HepG2 (cell line): Measurements from ENCODE around the gene ERVH48-1. TPM values are rescaled to one million over a fixed set of nuclear protein-coding genes. Genes with fewer than 3 reads are reported as not detected.

Source experiments
- ATAC-seq: fragments of 200-7000 bp; cut with Tn5 transposase; 3 replicates; pipeline ENCODE4 v1.9.1; 2020; ENCODE audit warnings: mild to moderate bottlenecking, moderate library complexity
- BruUV-seq: library from RNA; stranded (reverse); fragments of 400-500 nt; replicated peaks from 2 replicates; lab custom pipeline; 2021; lab: Mats Ljungman, UMichigan
- CTCF ChIA-PET: fragments of 300-600 bp; formaldehyde crosslinking; extraction: SDS; loops from one replicate; lab custom pipeline; 2021; ENCODE audit warnings: low total read pairs, inconsistent platforms, low intra/inter-chr PET ratio; lab: Yijun Ruan, JAX
- POLR2A ChIA-PET: fragments of 350-600 bp; sonication (Branson Sonifier 250); formaldehyde crosslinking; loops from one replicate; lab custom pipeline; 2020; ENCODE audit warnings: antibody characterized with exemption, inconsistent platforms; lab: Yijun Ruan, JAX
- DNase-seq: peaks from one replicate; pipeline ENCODE4 v3.0.0-alpha.2; 2015; ENCODE audit warnings: low spot score
- FAIRE-seq: peaks from 3 replicates; lab custom pipeline; 2011; peaks lifted over from hg19 to GRCh38; lab: Jason Lieb, UNC
- H2AFZ ChIP-seq: one replicate; pipeline ENCODE4 v1.6.1; 2011; ENCODE audit warnings: low read length, inconsistent platforms
- H3K27ac ChIP-seq: fragments of 300-600 bp; 3 replicates; pipeline ENCODE4 v1.8.0; 2011; ENCODE audit warnings: mixed run types, mild to moderate bottlenecking, mixed read lengths, low read length, inconsistent platforms; ENCODE audit not compliant: insufficient read depth; ENCODE audit errors: extremely low read length
- H3K27me3 ChIP-seq, 2 experiments: fragments of 200-600 bp in 1 of 2; 2 replicates in 1 of 2; 3 replicates in 1 of 2; pipeline versions ENCODE4 v1.6.0 to v1.8.0; 2011; ENCODE audit warnings: low read length in 2 of 2, mild to moderate bottlenecking in 2 of 2, moderate library complexity in 2 of 2, inconsistent platforms in 1 of 2; ENCODE audit not compliant: insufficient read depth in 2 of 2, control insufficient read depth in 1 of 2
- H3K36me3 ChIP-seq, 2 experiments: fragments of 200-600 bp in 1 of 2; replicated peaks in 1 of 2; 2 replicates in 1 of 2; 3 replicates in 1 of 2; pipeline versions ENCODE4 v1.5.1 to v1.8.0; 2011; ENCODE audit warnings: low read length in 2 of 2, inconsistent platforms in 1 of 2; ENCODE audit not compliant: insufficient read depth in 2 of 2, control insufficient read depth in 1 of 2
- H3K4me1 ChIP-seq: 2 replicates; pipeline ENCODE4 v1.5.1; 2012; ENCODE audit warnings: low read length, inconsistent platforms; ENCODE audit not compliant: insufficient read depth
- H3K4me2 ChIP-seq: 2 replicates; pipeline ENCODE4 v1.6.0; 2011; ENCODE audit warnings: low read depth, low read length, inconsistent platforms
- H3K4me3 ChIP-seq, 3 experiments: fragments of 200-600 bp in 1 of 3; sonication (generic), shearing (Covaris generic) in 1 of 3; replicated peaks in 1 of 3; 2 replicates each; pipeline ENCODE4 v1.5.1; 2011 to 2016; ENCODE audit warnings: low read length in 3 of 3, inconsistent platforms in 2 of 3, low read depth in 2 of 3, mild to moderate bottlenecking in 2 of 3, control low read depth in 1 of 3, mixed read lengths in 1 of 3; ENCODE audit not compliant: insufficient read depth in 1 of 3
- H3K79me2 ChIP-seq: one replicate; pipeline ENCODE4 v1.6.1; 2011; ENCODE audit warnings: low read length, inconsistent platforms; ENCODE audit not compliant: insufficient read depth
- H3K9ac ChIP-seq: 2 replicates; pipeline ENCODE4 v1.6.0; 2011; ENCODE audit warnings: mild to moderate bottlenecking, low read depth, low read length, inconsistent platforms; ENCODE audit not compliant: insufficient read depth
- H3K9me3 ChIP-seq: 2 replicates; pipeline ENCODE4 v1.5.1; 2012; ENCODE audit warnings: mild to moderate bottlenecking, low read length
- H4K20me1 ChIP-seq: 2 replicates; pipeline ENCODE4 v1.6.0; 2011; ENCODE audit warnings: inconsistent platforms, mild to moderate bottlenecking, low read length, moderate library complexity; ENCODE audit not compliant: insufficient read depth
- ATF7-NPFF ChIP-seq: sonication (generic); formaldehyde crosslinking; IDR thresholded peaks from 2 replicates; pipeline ENCODE4 v1.8.1; 2023; ENCODE audit warnings: mild to moderate bottlenecking, low read depth, missing genetic modification reagents, moderate library complexity
- CREBL2 ChIP-seq: sonication (generic); formaldehyde crosslinking; IDR thresholded peaks from 2 replicates; pipeline ENCODE4 v1.8.1; 2023; ENCODE audit warnings: missing genetic modification reagents, mild to moderate bottlenecking, borderline replicate concordance
- HNRNPL ChIP-seq: fragments of 200-400 bp; formaldehyde crosslinking; IDR thresholded peaks from 2 replicates; pipeline ENCODE4 v1.6.1; 2017; ENCODE audit warnings: mild to moderate bottlenecking, low read depth, low read length
- NR3C1 ChIP-seq: sonication (generic); formaldehyde crosslinking; IDR thresholded peaks from 2 replicates; pipeline ENCODE4 v1.4.0; 2020; ENCODE audit warnings: missing genetic modification reagents
- SP140L ChIP-seq: sonication (generic); formaldehyde crosslinking; IDR thresholded peaks from 2 replicates; pipeline ENCODE4 v1.4.0; 2020; ENCODE audit warnings: missing genetic modification reagents, borderline replicate concordance
- ZNF431 ChIP-seq: sonication (generic); formaldehyde crosslinking; IDR thresholded peaks from 2 replicates; pipeline ENCODE4 v1.9.0; 2022; ENCODE audit warnings: missing genetic modification reagents, low read depth, mild to moderate bottlenecking, borderline replicate concordance
- ZNF7 ChIP-seq: IDR thresholded peaks from 2 replicates; pipeline ENCODE4 v1.6.1; 2016; ENCODE audit warnings: missing biosample characterization, missing genetic modification reagents
- WGBS: methylation state at CpG from one replicate; pipeline ENCODE4 v1.1.6; 2017; ENCODE audit warnings: low lambda C conversion rate; 5-methylcytosine and 5-hydroxymethylcytosine counted together
- in situ Hi-C: cut with HindIII; loops from 2 replicates; pipeline ENCODE4 v1.10.0; 2017; ENCODE audit warnings: low pct_unique_long_range_greater_than_20kb; ENCODE audit not compliant: extremely low pct_ligation_motif_present
- intact Hi-C: fragments of 100-400 bp; cut with micrococcal nuclease; formaldehyde crosslinking; loops from one replicate; pipeline ENCODE4 v1.10.0; 2022; ENCODE audit not compliant: unreplicated experiment
- polyA plus RNA-seq, 8 experiments: library from polyadenylated mRNA; depleted of rRNA in 3 of 8; stranded (reverse) in 7 of 8; unstranded in 1 of 8; fragments of >200 nt; fragmentation: Illumina TruSeq in 4 of 8; extraction: Trizol in 4 of 8; gene quantifications; 2 replicates each; pipeline versions ENCODE4 v1.2.1 to v1.2.3, GENCODE V29; 2011 to 2016; ENCODE audit warnings: low read depth in 4 of 8, missing spikeins in 1 of 8, mixed read lengths in 1 of 8; ENCODE audit not compliant: insufficient read depth in 1 of 8
- total RNA-seq, 5 experiments: library from RNA; depleted of rRNA; stranded (reverse); fragments of >200 nt; fragmentation: Illumina TruSeq; extraction: Trizol; gene quantifications; 2 replicates each; pipeline ENCODE4 v1.2.3, GENCODE V29; 2016; ENCODE audit warnings: low read depth in 1 of 5
- TF ChIP-seq, protein P1 (sequence below): sonication (generic); formaldehyde crosslinking; IDR thresholded peaks from 2 replicates; pipeline ENCODE4 v1.5.0; 2020; ENCODE audit warnings: mild to moderate bottlenecking, missing genetic modification reagents, moderate library complexity

The ERVH48-1 gene
- total and polyA plus RNA-seq, 2 of the 13 experiments (the other 11 are each of a cell fraction or from before 2014, with no cell fraction given): 1.8 TPM; not detected in 1

DNA sequence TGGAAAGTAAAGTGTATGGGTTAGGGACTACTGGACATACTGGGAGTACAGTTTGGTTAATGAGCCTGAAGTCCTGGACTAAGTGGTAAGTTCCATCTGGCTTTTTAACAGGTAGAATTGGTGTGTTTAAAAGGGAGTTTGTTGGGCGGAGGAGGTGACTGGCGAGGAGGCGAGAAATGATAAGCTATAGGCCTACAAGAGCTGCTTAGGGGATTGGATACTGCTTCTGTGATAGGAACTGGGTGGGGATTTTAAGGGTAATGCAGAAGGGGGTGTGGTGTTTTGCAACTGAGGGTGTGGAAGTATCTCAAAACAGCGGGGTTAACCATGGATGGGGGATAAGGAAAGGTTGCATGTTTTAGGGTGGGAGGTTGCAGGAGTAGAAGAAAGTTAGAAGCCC lies 3.5 kb downstream of the ERVH48-1 start:
- BruUV-seq: no TSS peak
- CTCF ChIA-PET: no interaction called here
- no peaks in the 10 kb centered on the region for H3K79me2 ChIP-seq
- no peak overlapping the region for H3K9ac ChIP-seq
- DNase-seq (no peak), FAIRE-seq (no peak), ATAC-seq (no peak)
- H3K4me2 ChIP-seq: no peak overlapping the region
- H3K4me1 ChIP-seq: peaks cover 14% of the 10 kb centered on the region
- in situ Hi-C loops: no loop called here
- WGBS: 57% methylated on average over 4 of the region's 4 CpGs
- no peaks in the 10 kb centered on the region for H3K9me3 ChIP-seq
- no peaks in the 10 kb centered on the region for H3K36me3 ChIP-seq
- no peak overlapping the region for H3K27ac ChIP-seq
- no peaks in the 10 kb centered on the region for H4K20me1 ChIP-seq
- intact Hi-C loops: loop anchor here (5.0 kb wide), 1 partner anchor 50 kb away; the partner anchor contains the start of gene PKNOX1
- peaks cover 0 to 1% of the 10 kb centered on the region in 2 experiments; a peak in 2 of 5 replicates for H3K27me3 ChIP-seq
- no peak for TF ChIP-seq ZNF431 (CRISPR knock-in tag)
- no peak for TF ChIP-seq NR3C1 (CRISPR knock-in tag)
- H2AFZ ChIP-seq: no peak overlapping the region
- H3K4me3 ChIP-seq: no peak overlapping the region
- POLR2A ChIA-PET: interaction anchor here (0.5 kb wide), 1 partner anchor 55 kb away, joined by 3 read pairs; no protein-coding TSS in a partner anchor

DNA sequence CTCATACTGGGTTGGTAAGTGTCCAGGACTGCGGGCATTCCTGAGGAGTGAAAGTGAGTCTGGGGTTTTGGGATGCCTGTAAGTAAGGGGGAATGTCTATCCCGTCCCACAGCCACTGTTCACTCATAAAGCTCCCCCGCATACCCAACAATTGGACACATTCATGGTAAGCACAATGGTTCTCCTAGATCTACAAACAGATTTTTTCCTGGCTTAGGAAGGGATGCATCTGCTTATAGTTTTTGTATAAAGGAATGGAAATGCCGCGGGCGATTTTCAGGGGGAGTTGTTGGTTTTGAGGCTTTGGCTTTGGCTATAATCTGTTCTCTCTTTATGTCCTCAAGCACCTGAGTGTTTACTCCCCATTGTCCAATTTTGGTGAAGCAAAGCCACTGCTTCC lies 7.1 kb downstream of the ERVH48-1 start:
- WGBS: 97% methylated on average over 5 of the region's 6 CpGs
- no peak for FAIRE-seq
- Histone ChIP-seq H3K79me2 (no peaks in the 10 kb centered on the region), H3K27ac (no peak overlapping the region), H4K20me1 (no peaks in the 10 kb centered on the region), H3K27me3 (peaks cover 0 to 1% of the 10 kb centered on the region in 2 experiments; a peak in 2 of 5 replicates), H3K4me3 (no peak overlapping the region), H3K36me3 (no peaks in the 10 kb centered on the region), H3K4me1 (peaks cover under 1% of the 10 kb centered on the region; the same call in 1 of the 2 replicates)
- no TSS peak for BruUV-seq
- POLR2A ChIA-PET: no interaction called here
- CTCF ChIA-PET: no interaction called here
- in situ Hi-C loops: no loop called here
- TF ChIP-seq SP140L (CRISPR knock-in tag): no peak
- TF ChIP-seq, protein P1, sequence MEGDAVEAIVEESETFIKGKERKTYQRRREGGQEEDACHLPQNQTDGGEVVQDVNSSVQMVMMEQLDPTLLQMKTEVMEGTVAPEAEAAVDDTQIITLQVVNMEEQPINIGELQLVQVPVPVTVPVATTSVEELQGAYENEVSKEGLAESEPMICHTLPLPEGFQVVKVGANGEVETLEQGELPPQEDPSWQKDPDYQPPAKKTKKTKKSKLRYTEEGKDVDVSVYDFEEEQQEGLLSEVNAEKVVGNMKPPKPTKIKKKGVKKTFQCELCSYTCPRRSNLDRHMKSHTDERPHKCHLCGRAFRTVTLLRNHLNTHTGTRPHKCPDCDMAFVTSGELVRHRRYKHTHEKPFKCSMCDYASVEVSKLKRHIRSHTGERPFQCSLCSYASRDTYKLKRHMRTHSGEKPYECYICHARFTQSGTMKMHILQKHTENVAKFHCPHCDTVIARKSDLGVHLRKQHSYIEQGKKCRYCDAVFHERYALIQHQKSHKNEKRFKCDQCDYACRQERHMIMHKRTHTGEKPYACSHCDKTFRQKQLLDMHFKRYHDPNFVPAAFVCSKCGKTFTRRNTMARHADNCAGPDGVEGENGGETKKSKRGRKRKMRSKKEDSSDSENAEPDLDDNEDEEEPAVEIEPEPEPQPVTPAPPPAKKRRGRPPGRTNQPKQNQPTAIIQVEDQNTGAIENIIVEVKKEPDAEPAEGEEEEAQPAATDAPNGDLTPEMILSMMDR (CRISPR knock-in tag): no peak
- no peak for TF ChIP-seq HNRNPL
- TF ChIP-seq ATF7-NPFF (CRISPR knock-in tag): no peak
- no peak for TF ChIP-seq ZNF7 (CRISPR knock-in tag)
- TF ChIP-seq CREBL2 (CRISPR knock-in tag): no peak
- TF ChIP-seq, all 625 proteins: peak for 0
- no peak overlapping the region for H3K9ac ChIP-seq
- H2AFZ ChIP-seq: no peak overlapping the region
- no peak overlapping the region for H3K4me2 ChIP-seq
- DNase-seq (no peak), ATAC-seq (no peak)
- intact Hi-C loops: no loop called here
- H3K9me3 ChIP-seq: no peaks in the 10 kb centered on the region
